Lower lobe of right lung (tissue), 2 donors: ENCODE data around the gene SPDYE4. TPM values are rescaled to one million over a fixed set of nuclear protein-coding genes. Genes with fewer than 3 reads are reported as not detected.

ENCODE experiments used
- ATAC-seq, 2 donors: fragments of 200-7000 bp; cut with Tn5 transposase; one replicate each; pipeline ENCODE4 v1.9.1; 2020 to 2022; ENCODE audit warnings: mild to moderate bottlenecking in 2 of 2, moderate library complexity in 2 of 2
- DNase-seq: peaks from one replicate; pipeline ENCODE4 v3.0.0-alpha.2; 2020
- H3K27ac ChIP-seq: fragments of 200-600 bp; one replicate; pipeline ENCODE4 v1.8.0; 2022
- H3K27me3 ChIP-seq: fragments of 200-600 bp; one replicate; pipeline ENCODE4 v1.8.0; 2022; ENCODE audit warnings: low read depth
- H3K36me3 ChIP-seq: fragments of 200-600 bp; one replicate; pipeline ENCODE4 v1.8.0; 2022; ENCODE audit warnings: mild to moderate bottlenecking
- H3K4me1 ChIP-seq: fragments of 200-600 bp; one replicate; pipeline ENCODE4 v1.8.0; 2022
- H3K4me3 ChIP-seq: fragments of 200-600 bp; one replicate; pipeline ENCODE4 v1.8.0; 2022; ENCODE audit warnings: mild to moderate bottlenecking
- H3K9me3 ChIP-seq: fragments of 200-600 bp; one replicate; pipeline ENCODE4 v1.8.0; 2022
- CTCF ChIP-seq: fragments of 200-600 bp; IDR thresholded peaks from one replicate; pipeline ENCODE4 v1.8.0; 2022; ENCODE audit warnings: antibody characterized with exemption, mild to moderate bottlenecking
- intact Hi-C: fragments of 100-400 bp; cut with DNase I; formaldehyde crosslinking; loops from one replicate; pipeline ENCODE4 v1.11.0; 2022
- total RNA-seq: library from RNA; stranded (reverse); fragmentation: NEBNext Ultra II Directional; extraction: Animal tissue kit (Norgen Biotek cat#: 25700); gene quantifications from one replicate; pipeline ENCODE4 v1.2.1, GENCODE V29; 2021
- donor health status: DM: no; HTN: yes; CAD: no; lungs with severe emphysema.

Gene SPDYE4
- total RNA-seq, 1 donor from 2014 or later, result not detected

GRCh38 chr17:8701754-8702153 lies 56.6 kb downstream of the SPDYE4 start:
- H3K36me3 ChIP-seq, result no peaks in the 10 kb centered on the region
- ATAC-seq (no peak), DNase-seq (no peak)
- H3K9me3 ChIP-seq, result no peaks in the 10 kb centered on the region
- H3K27ac ChIP-seq, result no peak overlapping the region
- H3K27me3 ChIP-seq, result peaks cover 8% of the 10 kb centered on the region
- no peak for TF ChIP-seq CTCF
- intact Hi-C loops, result no loop called here
- no peak overlapping the region for H3K4me3 ChIP-seq
- H3K4me1 ChIP-seq, result no peaks in the 10 kb centered on the region

- DNase-seq (no peak), ATAC-seq (no peak)
- no peak overlapping the region for H3K27ac ChIP-seq
- no peak overlapping the region for H3K4me3 ChIP-seq
- TF ChIP-seq CTCF, result no peak
- H3K36me3 ChIP-seq, result no peaks in the 10 kb centered on the region
- no peaks in the 10 kb centered on the region for H3K4me1 ChIP-seq
- intact Hi-C loops, result no loop called here
- H3K27me3 ChIP-seq, result peaks cover 8% of the 10 kb centered on the region
- no peaks in the 10 kb centered on the region for H3K9me3 ChIP-seq
Measured at GRCh38 chr17:8701221-8701620, 57.1 kb downstream of the SPDYE4 start.

Other genes starting within 250 kb of the SPDYE4 start
- 83.3 TPM for gene MYH10, start 127.8 kb downstream of the SPDYE4 start, total RNA-seq
- not detected for gene CCDC42, start 13.7 kb downstream of the SPDYE4 start, total RNA-seq
- 0.95 TPM for gene MFSD6L, start 40.8 kb upstream of the SPDYE4 start, total RNA-seq
- 2.5 TPM for gene PIK3R6, start 109.1 kb upstream of the SPDYE4 start, total RNA-seq
- 44.0 TPM for gene PIK3R5, start 207.2 kb upstream of the SPDYE4 start, total RNA-seq